GM12864 (cell line): ENCODE data around the gene ACTN4.

Source experiments
- DNase-seq: peaks from one replicate; pipeline ENCODE4 v3.0.0-alpha.2; 2011; ENCODE audit warnings: low read depth
- H3K4me3 ChIP-seq: 2 replicates; pipeline ENCODE4 v1.5.1; 2011; ENCODE audit warnings: mild to moderate bottlenecking, low read depth, low read length, control low read depth
- CTCF ChIP-seq: IDR thresholded peaks from 2 replicates; pipeline ENCODE4 v1.5.1; 2011; ENCODE audit warnings: low read depth, mild to moderate bottlenecking, moderate library complexity, low read length, control low read depth, inconsistent platforms; ENCODE audit errors: missing control alignments

The ACTN4 gene

GRCh38 chr19:38649305-38650171, 2.1 kb downstream of the ACTN4 start:
- TF ChIP-seq CTCF: no peak
- H3K4me3 ChIP-seq: peak overlapping the region; percentile 75
- DNase-seq: no peak

GRCh38 chr19:38650172-38650775, 2.8 kb downstream of the ACTN4 start:
- peak overlapping the region; percentile 22 for H3K4me3 ChIP-seq
- TF ChIP-seq CTCF: no peak
- no peak for DNase-seq

- H3K4me3 ChIP-seq: no peak overlapping the region
- TF ChIP-seq CTCF: no peak
- DNase-seq: no peak
These were observed 3.6 kb downstream of the ACTN4 start for GRCh38 chr19:38650911-38651584.

GRCh38 chr19:38653028-38653571, 5.7 kb downstream of the ACTN4 start:
- no peak for TF ChIP-seq CTCF
- no peak for DNase-seq
- no peak overlapping the region for H3K4me3 ChIP-seq

- no peak overlapping the region for H3K4me3 ChIP-seq
- DNase-seq: no peak
- no peak for TF ChIP-seq CTCF
These were observed 7.2 kb downstream of the ACTN4 start for GRCh38 chr19:38654628-38655055.

- no peak for TF ChIP-seq CTCF
- DNase-seq: peak; percentile 64
- no peak overlapping the region for H3K4me3 ChIP-seq
These were observed 7.8 kb downstream of the ACTN4 start for GRCh38 chr19:38655148-38655824.
